NCI-H1694 treated with DMSO at 0.1 percent for 48 hours (cell line): ENCODE data around the gene MSH2.
"Not testable (repeated sequence)": the region's sequence is repeated elsewhere in the genome, so short reads cannot be mapped to it uniquely, and the experiment has no call there.

Experiments used
- DNase-seq: peaks from one replicate; lab custom pipeline; 2025; lab: John Stamatoyannopoulos, UW

MSH2 gene

GRCh38 chr2:47484396-47484795 lies 81.4 kb downstream of the MSH2 start:
- DNase-seq, result no peak

GRCh38 chr2:47485177-47485576 lies 82.2 kb downstream of the MSH2 start:
- DNase-seq, result no peak

- DNase-seq, result no peak
Observed at GRCh38 chr2:47485751-47486300, 82.9 kb downstream of the MSH2 start.

GRCh38 chr2:47486841-47487497 lies 84.0 kb downstream of the MSH2 start:
- DNase-seq, result no peak

- no peak for DNase-seq
Observed at GRCh38 chr2:47487498-47487875, 84.5 kb downstream of the MSH2 start.

GRCh38 chr2:47488870-47489584 lies 86.1 kb downstream of the MSH2 start:
- peak; percentile 7 for DNase-seq

GRCh38 chr2:47490406-47490805 lies 87.5 kb downstream of the MSH2 start:
- no peak for DNase-seq

- DNase-seq, result no peak
Observed at GRCh38 chr2:47493317-47494035, 90.5 kb downstream of the MSH2 start.

GRCh38 chr2:47494267-47495130 lies 91.5 kb downstream of the MSH2 start:
- no peak for DNase-seq

- DNase-seq, result no peak
Observed at GRCh38 chr2:47497843-47498460, 95.0 kb downstream of the MSH2 start.

GRCh38 chr2:47499093-47499492 lies 96.1 kb downstream of the MSH2 start:
- DNase-seq, result no peak

- no peak for DNase-seq
Observed at GRCh38 chr2:47499621-47500309, 96.8 kb downstream of the MSH2 start.

GRCh38 chr2:47501374-47502200 lies 98.6 kb downstream of the MSH2 start:
- DNase-seq, result no peak

- DNase-seq, result not testable (repeated sequence)
Observed at GRCh38 chr2:47502498-47502897, 99.5 kb downstream of the MSH2 start.

- DNase-seq, result no peak
Observed at GRCh38 chr2:47503481-47504070, 100.6 kb downstream of the MSH2 start.

- DNase-seq, result no peak
Observed at GRCh38 chr2:47504174-47504810, 101.3 kb downstream of the MSH2 start.

- DNase-seq, result no peak
Observed at GRCh38 chr2:47506024-47506423, 103.1 kb downstream of the MSH2 start.

GRCh38 chr2:47506436-47506835 lies 103.5 kb downstream of the MSH2 start:
- no peak for DNase-seq

GRCh38 chr2:47508080-47508479 lies 105.1 kb downstream of the MSH2 start:
- no peak for DNase-seq
